ENCODE results near the gene ERG.
A peak's percentile ranks its signal among the peaks of the same experiment; 100 is the strongest.

ERG gene

DNA sequence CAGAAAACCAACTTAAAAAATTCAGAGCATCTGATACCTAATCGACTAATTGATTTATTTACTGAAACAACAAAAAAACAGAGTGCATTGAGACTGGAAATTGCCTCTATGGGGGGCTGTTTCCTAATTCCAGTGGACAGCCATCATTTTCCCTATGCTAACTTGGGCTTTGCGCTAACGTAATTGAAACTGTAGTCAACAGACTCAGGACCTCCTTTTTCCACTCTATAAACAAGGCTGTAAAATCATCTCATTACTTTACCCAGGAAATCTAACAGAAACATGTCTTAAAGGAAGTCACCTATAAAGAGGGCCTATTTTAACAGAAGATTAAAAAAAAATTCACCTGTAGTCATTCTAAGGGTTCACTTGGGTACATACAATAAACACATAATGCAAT, 2.1 kb downstream of the ERG start:
- no peak for DNase-seq

DNA sequence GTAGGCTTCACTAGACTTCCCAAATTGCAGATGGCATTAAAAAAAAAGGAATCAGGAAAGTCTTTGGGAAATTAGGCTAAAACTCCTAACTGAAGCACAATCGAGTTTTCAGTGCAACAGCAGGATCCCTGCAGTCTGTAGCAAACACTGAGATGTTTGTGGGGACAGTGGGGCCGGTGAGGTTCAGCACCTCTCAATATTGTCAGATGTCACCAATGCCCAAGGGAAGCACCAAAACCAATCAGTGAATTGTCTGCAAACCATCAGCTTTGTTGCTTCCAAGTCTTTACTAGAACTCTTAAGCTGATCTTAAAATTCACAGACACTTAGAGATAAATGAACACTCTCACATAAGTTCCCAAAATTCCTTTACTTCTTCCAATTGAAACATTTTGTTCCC, 2.6 kb downstream of the ERG start:
- DNase-seq: no peak

- DNase-seq: no peak
Observed at GRCh38 chr21:38495242-38495641, 3.0 kb downstream of the ERG start.

DNA sequence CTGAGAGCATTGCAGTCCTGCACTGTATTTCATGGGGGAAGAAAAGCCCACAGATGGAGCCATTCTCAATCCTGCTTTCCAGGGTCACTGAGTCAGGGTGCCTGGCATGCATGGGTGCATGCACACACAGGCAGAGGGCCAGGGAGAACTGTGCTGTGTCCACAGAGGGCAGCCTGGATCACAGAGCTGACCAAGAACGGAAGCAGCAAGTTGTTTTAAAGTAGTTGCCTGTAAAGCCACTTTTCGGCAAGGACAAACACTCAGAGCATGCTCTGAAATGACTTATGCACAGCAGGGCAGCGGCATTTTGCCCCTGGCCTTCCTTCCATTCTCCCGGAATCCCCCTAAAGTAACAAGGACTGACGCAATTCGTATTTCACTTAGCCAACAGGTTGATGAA, 3.6 kb downstream of the ERG start:
- DNase-seq: no peak

DNA sequence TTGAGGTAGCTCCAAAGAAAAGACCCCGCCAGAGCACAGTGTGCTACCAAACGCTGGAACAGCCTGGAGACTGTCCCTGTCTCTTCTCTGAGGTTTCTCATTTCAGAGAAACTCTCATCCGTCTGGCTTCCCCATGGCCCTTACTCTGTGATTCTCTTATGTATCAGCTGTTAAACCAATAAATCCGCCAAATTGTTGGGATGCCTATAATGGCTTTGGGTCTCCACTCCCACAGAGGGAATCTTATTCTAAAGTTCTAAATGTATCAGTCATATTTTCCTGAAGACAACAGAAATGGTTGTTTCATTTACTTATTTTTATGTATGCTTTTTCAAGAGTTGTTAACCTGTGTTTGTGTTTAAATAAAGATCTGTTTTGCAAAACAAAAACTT, 4.0 kb downstream of the ERG start:
- no peak for DNase-seq

- no peak for DNase-seq
Observed at GRCh38 chr21:38493549-38494250, 4.6 kb downstream of the ERG start.

DNA sequence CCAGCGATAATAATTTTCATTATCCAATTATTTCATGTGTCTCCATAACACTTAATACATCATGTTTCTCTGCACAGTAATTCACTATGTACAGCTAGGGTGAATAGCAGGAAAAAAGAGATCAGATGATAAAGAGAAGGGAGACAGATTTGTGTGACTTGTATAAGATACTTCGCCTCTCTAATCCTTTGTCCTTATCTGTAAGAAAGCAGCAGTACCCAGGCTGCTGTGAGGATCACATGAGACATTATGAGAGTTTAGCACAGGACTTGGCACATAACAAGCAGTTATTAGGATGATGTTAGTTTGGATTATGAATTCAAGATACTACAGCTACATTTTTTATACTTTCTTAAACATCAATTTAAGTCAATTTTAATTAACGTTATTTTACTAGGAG, 6.3 kb downstream of the ERG start:
- no peak for DNase-seq

- DNase-seq: no peak
Observed at GRCh38 chr21:38491536-38491935, 6.7 kb downstream of the ERG start.

GRCh38 chr21:38490411-38491020, 7.8 kb downstream of the ERG start:
- DNase-seq: no peak

DNA sequence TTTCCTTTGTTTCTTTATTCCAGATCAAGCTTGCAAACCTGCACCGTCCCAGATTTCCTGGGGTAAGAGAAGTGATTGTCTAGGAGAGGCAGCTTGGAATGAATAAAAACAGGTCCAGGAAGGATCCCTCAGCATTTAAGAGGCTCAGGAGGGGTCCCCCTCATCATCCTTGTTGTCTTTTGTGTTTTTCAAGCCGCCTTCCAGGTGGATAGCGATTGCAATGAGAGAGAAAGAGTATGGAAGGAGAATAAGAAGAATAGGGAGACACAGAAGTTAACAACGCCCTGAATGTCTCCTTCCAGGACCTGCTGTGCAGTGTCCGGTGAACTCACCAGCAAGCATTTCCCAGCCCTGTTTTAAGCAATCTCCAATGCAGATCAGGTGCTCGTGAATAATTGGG, 8.5 kb downstream of the ERG start:
- no peak for DNase-seq

GRCh38 chr21:38489271-38489652, 9.0 kb downstream of the ERG start:
- DNase-seq: no peak

DNA sequence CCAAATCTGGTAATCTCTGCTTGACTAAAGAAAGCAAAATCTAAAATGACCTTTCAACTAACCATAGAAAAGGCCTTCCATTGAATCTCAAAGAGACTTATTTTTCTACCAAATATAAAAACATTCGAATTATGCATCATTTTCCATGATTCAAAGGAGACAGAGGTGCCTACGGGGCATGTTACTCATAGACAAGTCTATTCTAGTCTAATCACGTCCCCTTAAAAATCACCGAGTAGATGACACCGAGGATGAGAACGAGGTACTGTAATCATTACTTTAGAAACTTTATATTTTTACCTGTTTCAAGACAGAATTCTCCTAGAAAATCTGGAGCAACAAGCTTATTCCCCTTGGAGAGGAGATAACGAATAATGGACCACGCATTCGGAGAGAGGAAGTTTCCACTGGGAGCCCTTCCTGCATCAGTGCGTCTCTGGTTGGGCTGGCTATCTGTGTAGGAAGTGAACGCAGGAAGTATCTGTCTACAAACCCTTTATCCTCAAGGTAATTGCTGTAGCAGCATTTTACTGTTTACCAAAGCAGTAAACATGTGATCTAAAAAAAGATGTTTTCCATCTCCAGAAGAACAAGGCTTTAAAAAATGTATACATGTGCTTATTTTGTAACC, 9.5 kb downstream of the ERG start:
- no peak for DNase-seq

- DNase-seq: peak; percentile 89
Observed at GRCh38 chr21:38487901-38488639, 10.2 kb downstream of the ERG start.

DNA sequence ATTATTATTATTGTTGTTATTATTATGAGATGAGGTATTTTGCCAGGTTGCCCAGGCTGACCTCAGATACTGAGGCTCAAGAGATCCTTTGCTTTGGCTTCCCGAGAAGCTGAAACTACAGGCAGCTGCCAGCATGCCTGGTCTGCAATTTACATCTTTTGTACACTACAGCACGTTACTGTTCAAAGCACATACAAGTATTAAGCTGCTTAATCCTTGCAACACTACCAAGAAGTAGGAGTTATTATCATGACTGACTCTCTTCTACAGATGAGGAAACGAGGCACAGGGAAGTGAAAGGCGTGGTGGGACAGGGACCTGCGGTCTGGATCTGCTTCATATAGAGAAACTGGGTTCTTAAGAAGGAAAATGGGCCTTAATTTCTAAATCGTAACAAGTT, 11.6 kb downstream of the ERG start:
- DNase-seq: no peak

- DNase-seq: no peak
Observed at GRCh38 chr21:38486221-38486620, 12.1 kb downstream of the ERG start.

DNA sequence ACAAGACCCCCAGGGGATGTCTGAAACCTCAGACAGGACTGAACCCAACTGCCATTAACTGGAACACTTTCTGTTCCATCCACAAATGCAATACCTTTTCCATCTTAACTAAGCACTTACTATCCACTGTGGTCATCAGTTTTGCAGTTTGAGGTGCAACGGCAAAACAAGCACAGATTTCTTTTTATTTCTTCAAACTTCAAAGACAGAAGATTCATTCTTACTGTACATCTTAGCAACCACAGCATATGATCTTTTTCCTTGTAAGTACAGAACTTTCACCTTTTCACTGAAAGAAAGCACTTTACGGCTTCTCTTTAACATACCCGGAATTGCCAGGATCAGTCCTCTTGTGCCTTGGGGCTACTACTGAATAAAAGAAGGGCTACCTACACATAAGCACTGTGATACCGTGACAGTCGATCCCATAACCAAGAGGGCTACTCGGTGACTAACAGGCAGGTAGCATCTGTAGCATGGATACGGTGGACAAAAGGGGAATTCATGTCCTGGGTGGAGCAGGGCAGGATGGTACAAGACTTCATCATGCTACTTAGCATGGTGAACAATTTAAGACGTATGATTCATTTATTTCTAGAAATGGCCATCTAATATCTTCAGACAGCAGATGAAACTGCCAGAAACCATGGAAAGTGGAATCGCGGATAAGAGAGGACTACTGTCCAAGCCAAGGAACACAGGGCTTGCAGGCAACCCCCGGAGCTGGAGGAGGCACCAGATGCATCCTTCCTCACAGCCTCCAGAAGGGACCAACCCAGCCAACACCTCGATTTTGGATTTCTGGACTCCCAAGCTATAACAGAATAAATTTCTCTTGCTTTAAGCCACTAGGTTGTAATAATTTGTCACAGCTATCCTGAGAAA, 18.4 kb downstream of the ERG start:
- no peak for DNase-seq

DNA sequence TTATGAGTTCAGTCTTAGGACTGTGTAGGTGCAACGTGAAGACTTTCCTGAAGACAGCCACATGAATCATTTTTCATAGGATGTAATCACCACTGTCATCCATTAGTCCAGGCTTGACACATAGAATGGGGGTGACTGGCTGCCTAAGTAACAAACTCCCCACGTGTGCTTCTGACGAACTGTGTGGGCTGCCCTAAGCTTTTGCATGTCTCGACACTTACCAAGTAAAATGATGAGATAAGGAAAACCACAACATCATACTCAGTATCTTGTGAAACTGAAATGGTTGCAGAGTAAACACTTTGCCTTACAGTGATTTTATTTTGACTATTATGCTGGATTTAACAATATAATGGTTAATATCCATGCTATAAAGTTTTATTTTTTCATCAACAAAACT, 19.5 kb downstream of the ERG start:
- no peak for DNase-seq

DNA sequence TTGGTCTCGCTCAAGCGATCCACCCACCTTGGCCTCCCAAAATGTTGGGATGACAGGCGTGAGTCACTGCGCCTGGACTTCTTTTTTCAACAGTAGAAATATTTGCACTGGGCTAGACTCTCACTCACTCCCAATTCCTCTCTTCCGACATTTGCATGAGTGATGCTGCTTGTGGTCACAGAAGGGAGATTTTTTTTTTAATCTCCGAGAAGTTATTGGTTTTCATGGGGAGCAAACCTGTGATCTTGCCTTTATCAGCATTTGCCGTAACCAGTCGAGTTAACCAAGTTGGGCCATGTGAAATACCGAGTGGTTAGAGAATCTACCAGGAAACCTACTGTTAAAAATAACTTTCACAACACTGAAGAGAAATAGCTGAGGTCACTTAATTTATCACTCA, 21.1 kb downstream of the ERG start:
- DNase-seq: no peak

GRCh38 chr21:38476385-38476784, 21.9 kb downstream of the ERG start:
- DNase-seq: no peak

DNA sequence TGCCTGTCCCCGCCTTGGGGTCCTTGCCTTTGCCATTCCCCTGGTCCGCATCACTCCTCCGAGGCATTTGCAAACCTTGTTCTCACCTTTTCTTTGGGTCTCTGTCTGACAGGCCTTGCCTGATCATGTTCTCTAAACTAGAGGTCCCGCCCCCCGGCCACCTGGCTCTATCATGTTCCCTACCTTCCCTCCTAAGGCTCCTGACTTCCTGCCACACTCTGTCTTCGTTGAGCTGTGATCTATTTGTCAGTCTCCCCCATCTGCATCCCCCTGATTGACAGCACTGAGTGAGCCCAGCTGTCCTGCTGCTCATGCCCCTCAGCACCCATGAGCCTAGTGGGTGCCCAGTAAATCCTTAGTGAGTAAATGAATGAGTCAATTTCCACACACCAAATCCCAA, 22.8 kb downstream of the ERG start:
- no peak for DNase-seq

DNA sequence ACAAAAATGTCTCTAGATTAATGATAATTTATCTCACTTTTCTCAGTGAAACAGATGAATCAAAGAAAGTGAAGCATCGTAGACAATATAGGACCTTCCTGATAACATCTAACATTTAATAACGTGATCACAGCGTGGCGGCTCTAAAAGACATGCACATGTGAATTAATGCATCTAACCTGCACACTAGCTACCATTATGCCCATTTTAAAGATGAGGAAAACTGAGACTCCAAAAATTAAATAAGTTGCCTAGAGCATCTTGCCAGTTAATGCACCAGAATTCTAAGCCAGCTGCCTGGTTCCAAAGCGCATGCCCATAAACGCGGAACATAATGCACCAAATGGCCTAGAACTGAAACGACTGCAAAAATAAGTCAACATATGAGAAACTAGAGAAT, 23.5 kb downstream of the ERG start:
- no peak for DNase-seq

GRCh38 chr21:38474124-38474523, 24.2 kb downstream of the ERG start:
- DNase-seq: no peak
